Hindlimb muscle (tissue), 1 donor: ENCODE data around the gene TNS3. TPM values are rescaled to one million over a fixed set of nuclear protein-coding genes. Genes with fewer than 3 reads are reported as not detected.

Source experiments
- DNase-seq: peaks from one replicate; pipeline ENCODE4 v3.0.0-alpha.2; 2013
- polyA plus RNA-seq: library from polyadenylated mRNA; unstranded; fragments of 120-200 nt; gene quantifications from one replicate; pipeline ENCODE4 v1.2.1, GENCODE V29; 2013; ENCODE audit not compliant: insufficient read length

Gene TNS3
- polyA plus RNA-seq, 1 donor: 24.9 TPM

- DNase-seq: no peak
These were observed 78.6 kb downstream of the TNS3 start for GRCh38 chr7:47503281-47503680.

GRCh38 chr7:47502240-47502877 is 79.6 kb downstream of the TNS3 start:
- no peak for DNase-seq

GRCh38 chr7:47501406-47501805 is 80.5 kb downstream of the TNS3 start:
- DNase-seq: no peak

- no peak for DNase-seq
These were observed 81.8 kb downstream of the TNS3 start for GRCh38 chr7:47500103-47500563.

- DNase-seq: no peak
These were observed 83.5 kb downstream of the TNS3 start for GRCh38 chr7:47498229-47499056.

- DNase-seq: no peak
These were observed 84.4 kb downstream of the TNS3 start for GRCh38 chr7:47497367-47498096.

- no peak for DNase-seq
These were observed 85.2 kb downstream of the TNS3 start for GRCh38 chr7:47496666-47497065.

GRCh38 chr7:47496056-47496665 is 85.8 kb downstream of the TNS3 start:
- DNase-seq: no peak

GRCh38 chr7:47493976-47494911 is 87.7 kb downstream of the TNS3 start:
- no peak for DNase-seq

GRCh38 chr7:47492716-47493325 is 89.1 kb downstream of the TNS3 start:
- DNase-seq: no peak

GRCh38 chr7:47490501-47491265 is 91.2 kb downstream of the TNS3 start:
- DNase-seq: no peak

- DNase-seq: no peak
These were observed 92.3 kb downstream of the TNS3 start for GRCh38 chr7:47489624-47490023.

- no peak for DNase-seq
These were observed 93.0 kb downstream of the TNS3 start for GRCh38 chr7:47488969-47489342.

- no peak for DNase-seq
These were observed 93.5 kb downstream of the TNS3 start for GRCh38 chr7:47488201-47488968.

- DNase-seq: no peak
These were observed 96.1 kb downstream of the TNS3 start for GRCh38 chr7:47485640-47486435.

- DNase-seq: no peak
These were observed 96.8 kb downstream of the TNS3 start for GRCh38 chr7:47484923-47485639.

- DNase-seq: no peak
These were observed 97.5 kb downstream of the TNS3 start for GRCh38 chr7:47484457-47484856.

- no peak for DNase-seq
These were observed 98.2 kb downstream of the TNS3 start for GRCh38 chr7:47483604-47484273.
